Measurements from ENCODE around the gene IL1RAPL1. TPM values are rescaled to one million over a fixed set of nuclear protein-coding genes. Genes with fewer than 3 reads are reported as not detected.

The IL1RAPL1 gene
- total RNA-seq, 1 donor from 2014 or later: 2.7 TPM

DNA sequence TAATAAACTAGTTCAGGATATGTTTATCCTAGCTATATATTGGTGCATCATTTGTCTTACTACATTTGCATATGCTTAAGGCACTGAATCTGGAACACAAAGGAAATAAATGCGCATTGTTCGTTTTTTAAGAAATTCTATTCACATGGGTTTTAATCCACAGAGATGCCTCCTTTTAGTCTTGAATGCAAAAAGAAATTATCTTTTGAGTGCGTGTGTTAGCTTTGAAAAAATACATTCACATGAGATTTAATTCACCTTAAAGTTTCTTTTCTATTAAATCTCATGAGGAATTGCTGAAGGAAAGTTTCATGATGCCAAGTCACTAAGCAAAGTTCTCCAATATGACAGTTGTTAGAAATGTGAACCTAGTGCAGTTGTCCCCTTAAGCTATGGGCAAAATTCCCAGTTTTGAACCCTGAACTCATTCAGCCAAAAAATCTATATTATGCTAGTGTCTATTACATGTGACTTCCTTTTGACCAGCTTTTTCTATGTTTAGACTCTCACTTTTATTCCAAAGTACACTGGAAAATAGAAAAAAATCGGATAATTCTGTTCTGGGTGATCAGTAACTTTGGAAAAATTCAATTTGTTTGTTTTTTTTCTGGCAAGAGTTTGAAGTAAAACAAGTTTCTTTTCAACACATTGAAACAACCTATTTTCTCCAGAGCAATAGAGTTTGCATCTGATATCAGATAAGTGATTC is 1201.9 kb downstream of the IL1RAPL1 start:
- H3K27me3 Mint-ChIP-seq (ENCODE audit: low read depth): no peaks in the 10 kb centered on the region
- TF ChIP-seq, protein P1, sequence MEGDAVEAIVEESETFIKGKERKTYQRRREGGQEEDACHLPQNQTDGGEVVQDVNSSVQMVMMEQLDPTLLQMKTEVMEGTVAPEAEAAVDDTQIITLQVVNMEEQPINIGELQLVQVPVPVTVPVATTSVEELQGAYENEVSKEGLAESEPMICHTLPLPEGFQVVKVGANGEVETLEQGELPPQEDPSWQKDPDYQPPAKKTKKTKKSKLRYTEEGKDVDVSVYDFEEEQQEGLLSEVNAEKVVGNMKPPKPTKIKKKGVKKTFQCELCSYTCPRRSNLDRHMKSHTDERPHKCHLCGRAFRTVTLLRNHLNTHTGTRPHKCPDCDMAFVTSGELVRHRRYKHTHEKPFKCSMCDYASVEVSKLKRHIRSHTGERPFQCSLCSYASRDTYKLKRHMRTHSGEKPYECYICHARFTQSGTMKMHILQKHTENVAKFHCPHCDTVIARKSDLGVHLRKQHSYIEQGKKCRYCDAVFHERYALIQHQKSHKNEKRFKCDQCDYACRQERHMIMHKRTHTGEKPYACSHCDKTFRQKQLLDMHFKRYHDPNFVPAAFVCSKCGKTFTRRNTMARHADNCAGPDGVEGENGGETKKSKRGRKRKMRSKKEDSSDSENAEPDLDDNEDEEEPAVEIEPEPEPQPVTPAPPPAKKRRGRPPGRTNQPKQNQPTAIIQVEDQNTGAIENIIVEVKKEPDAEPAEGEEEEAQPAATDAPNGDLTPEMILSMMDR (conservative IDR thresholded peaks at IDR 0.05): no peak
- H3K4me1 Mint-ChIP-seq: no peaks in the 10 kb centered on the region
- no peaks in the 10 kb centered on the region for H3K9me3 Mint-ChIP-seq
- H3K36me3 Mint-ChIP-seq (ENCODE audit: low read depth): no peaks in the 10 kb centered on the region
- H3K27ac Mint-ChIP-seq (ENCODE audit: unreplicated experiment): no peak overlapping the region
- no peak for DNase-seq (ENCODE audit: low read depth, low spot score)
- no peak overlapping the region for H3K4me3 Mint-ChIP-seq

DNA sequence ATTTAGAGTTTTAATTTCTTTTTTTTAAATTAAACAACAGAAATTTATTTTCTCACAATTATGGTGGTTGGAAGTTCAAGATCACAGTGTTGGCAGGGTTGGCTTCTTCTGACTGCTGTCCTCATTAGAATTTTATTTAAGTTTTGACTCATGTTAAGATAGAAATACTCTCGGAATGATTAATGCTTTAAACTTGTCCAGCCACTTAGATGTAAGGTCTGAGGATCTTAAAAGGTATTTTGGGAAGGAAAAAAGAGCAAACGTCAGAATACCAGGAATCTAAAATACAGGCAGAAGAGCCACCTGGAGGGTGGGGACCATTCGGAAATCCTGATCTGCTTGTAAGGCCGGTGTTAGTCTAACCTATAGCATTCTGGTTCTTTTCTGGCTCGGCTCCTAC is 1205.1 kb downstream of the IL1RAPL1 start:
- Mint-ChIP-seq H3K4me1 (no peaks in the 10 kb centered on the region), H3K4me3 (no peak overlapping the region), H3K27me3 (ENCODE audit: low read depth) (no peaks in the 10 kb centered on the region), H3K9me3 (no peaks in the 10 kb centered on the region), H3K36me3 (ENCODE audit: low read depth) (no peaks in the 10 kb centered on the region), H3K27ac (ENCODE audit: unreplicated experiment) (no peak overlapping the region)
- DNase-seq (ENCODE audit: low read depth, low spot score): no peak
- TF ChIP-seq, protein P1 (conservative IDR thresholded peaks at IDR 0.05): no peak

DNA sequence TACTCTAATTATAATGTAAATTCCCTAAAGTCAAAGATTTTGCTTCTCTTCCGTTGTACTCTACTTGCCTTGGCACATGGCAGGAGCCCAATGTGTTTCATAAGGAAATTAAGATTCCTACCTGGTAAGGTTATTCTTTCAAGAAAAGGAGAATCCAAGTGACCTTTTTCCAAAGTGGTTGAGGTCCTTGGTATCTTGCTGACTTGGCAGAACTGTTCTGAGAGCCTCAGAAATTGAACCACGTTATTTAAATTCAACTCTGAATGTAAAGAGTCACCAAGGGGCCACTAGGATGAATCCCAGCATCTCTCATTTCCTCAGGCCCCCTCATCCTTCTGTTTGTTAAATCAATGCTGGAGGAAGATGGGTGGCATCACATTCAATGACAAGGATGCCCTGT is 1209.9 kb downstream of the IL1RAPL1 start:
- TF ChIP-seq, protein P1 (conservative IDR thresholded peaks at IDR 0.05): no peak
- H3K27ac Mint-ChIP-seq (ENCODE audit: unreplicated experiment): no peak overlapping the region
- DNase-seq (ENCODE audit: low read depth, low spot score): no peak
- no peak overlapping the region for H3K4me3 Mint-ChIP-seq
- H3K27me3 Mint-ChIP-seq (ENCODE audit: low read depth): no peaks in the 10 kb centered on the region
- no peaks in the 10 kb centered on the region for H3K36me3 Mint-ChIP-seq (ENCODE audit: low read depth)
- no peaks in the 10 kb centered on the region for H3K9me3 Mint-ChIP-seq
- H3K4me1 Mint-ChIP-seq: no peaks in the 10 kb centered on the region

DNA sequence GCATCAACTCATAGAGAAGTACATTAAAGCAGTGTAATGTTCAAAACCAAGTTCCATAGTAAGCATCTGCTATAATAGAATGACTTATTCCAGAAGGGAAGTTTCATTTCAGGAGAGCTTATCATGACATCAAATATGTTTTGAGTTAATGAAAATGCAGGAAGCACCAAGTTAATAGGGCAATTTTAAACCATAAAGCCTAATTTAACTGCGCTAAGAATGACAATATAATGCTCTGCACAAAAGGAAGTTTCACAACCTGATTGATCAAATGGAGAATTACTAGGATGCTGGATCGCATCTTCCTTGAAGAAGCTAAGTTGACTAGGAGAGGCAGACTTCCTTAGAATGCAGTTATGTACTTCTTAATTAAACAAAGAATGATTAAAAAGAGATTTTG is 1211.2 kb downstream of the IL1RAPL1 start:
- Mint-ChIP-seq H3K9me3 (no peaks in the 10 kb centered on the region), H3K36me3 (ENCODE audit: low read depth) (no peaks in the 10 kb centered on the region), H3K27me3 (ENCODE audit: low read depth) (no peaks in the 10 kb centered on the region), H3K4me3 (no peak overlapping the region), H3K4me1 (no peaks in the 10 kb centered on the region), H3K27ac (ENCODE audit: unreplicated experiment) (no peak overlapping the region)
- TF ChIP-seq, protein P1 (conservative IDR thresholded peaks at IDR 0.05): no peak
- DNase-seq (ENCODE audit: low read depth, low spot score): no peak

DNA sequence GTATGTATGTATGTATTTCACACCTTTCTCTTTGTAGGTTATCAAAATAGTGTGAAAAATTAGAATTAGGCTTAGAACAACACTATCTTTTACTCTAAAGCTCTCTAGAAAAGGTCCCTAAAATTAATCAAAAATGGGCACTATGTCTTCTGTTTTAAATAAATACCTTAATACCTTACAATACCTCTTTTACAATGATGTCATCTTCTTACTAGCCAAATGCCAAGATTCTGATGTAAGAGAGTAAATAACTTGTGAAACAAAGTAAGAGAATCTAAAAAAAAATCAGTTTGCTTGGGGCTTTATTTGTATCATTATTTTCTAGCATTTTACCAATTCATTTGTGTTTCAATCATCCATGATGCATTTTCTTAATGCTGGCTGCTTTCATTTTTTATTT is 1225.9 kb downstream of the IL1RAPL1 start:
- no peaks in the 10 kb centered on the region for H3K9me3 Mint-ChIP-seq
- no peak overlapping the region for H3K4me3 Mint-ChIP-seq
- DNase-seq (ENCODE audit: low read depth, low spot score): no peak
- TF ChIP-seq, protein P1 (conservative IDR thresholded peaks at IDR 0.05): no peak
- no peaks in the 10 kb centered on the region for H3K4me1 Mint-ChIP-seq
- no peak overlapping the region for H3K27ac Mint-ChIP-seq (ENCODE audit: unreplicated experiment)
- no peaks in the 10 kb centered on the region for H3K27me3 Mint-ChIP-seq (ENCODE audit: low read depth)
- H3K36me3 Mint-ChIP-seq (ENCODE audit: low read depth): peaks cover 3% of the 10 kb centered on the region
